H9 (cell line): ENCODE results near the gene GATA2. TPM values are rescaled to one million over a fixed set of nuclear protein-coding genes. Genes with fewer than 3 reads are reported as not detected.

ENCODE experiments used
- DNase-seq: peaks from one replicate; pipeline ENCODE4 v3.0.0-alpha.2; 2017
- H2AFZ ChIP-seq: one replicate; pipeline ENCODE4 v1.6.1; 2013; ENCODE audit warnings: mild to moderate bottlenecking, low read length, control low read depth, moderate library complexity
- H2AK5ac ChIP-seq: 2 replicates; pipeline ENCODE4 v1.6.1; 2013; ENCODE audit warnings: low read length, control low read depth, mixed read lengths; ENCODE audit not compliant: insufficient read length
- H2BK120ac ChIP-seq: one replicate; pipeline ENCODE4 v1.6.1; 2013; ENCODE audit warnings: low read depth, mild to moderate bottlenecking, low read length, control low read depth, inconsistent platforms; ENCODE audit not compliant: poor library complexity, severe bottlenecking
- H2BK12ac ChIP-seq: 2 replicates; pipeline ENCODE4 v1.6.1; 2013; ENCODE audit warnings: low read length, control low read depth, mixed read lengths, low read depth; ENCODE audit not compliant: insufficient read length
- H2BK15ac ChIP-seq: 2 replicates; pipeline ENCODE4 v1.6.1; 2013; ENCODE audit warnings: low read depth, low read length, control low read depth
- H2BK20ac ChIP-seq: one replicate; pipeline ENCODE4 v1.6.1; 2013; ENCODE audit warnings: low read depth, mild to moderate bottlenecking, low read length, control low read depth, inconsistent platforms; ENCODE audit not compliant: poor library complexity, severe bottlenecking
- H2BK5ac ChIP-seq: 2 replicates; pipeline ENCODE4 v1.6.1; 2013; ENCODE audit warnings: low read length, control low read depth, mixed read lengths; ENCODE audit not compliant: insufficient read length
- H3K14ac ChIP-seq: 2 replicates; pipeline ENCODE4 v1.6.1; 2013; ENCODE audit warnings: low read length, control low read depth; ENCODE audit not compliant: insufficient read depth
- H3K18ac ChIP-seq: 2 replicates; pipeline ENCODE4 v1.6.1; 2013; ENCODE audit warnings: low read depth, mild to moderate bottlenecking, mixed read lengths, low read length, control low read depth; ENCODE audit not compliant: insufficient read length
- H3K23ac ChIP-seq: 2 replicates; pipeline ENCODE4 v1.6.1; 2013; ENCODE audit warnings: low read length, control low read depth, mixed read lengths, low read depth; ENCODE audit not compliant: insufficient read length
- H3K23me2 ChIP-seq: 2 replicates; pipeline ENCODE4 v1.6.1; 2013; ENCODE audit warnings: low read depth, mild to moderate bottlenecking, mixed read lengths, low read length, control low read depth; ENCODE audit not compliant: insufficient read length, poor library complexity, severe bottlenecking
- H3K27ac ChIP-seq: 2 replicates; pipeline ENCODE4 v1.5.1; 2013; ENCODE audit warnings: low read length, control low read depth, mixed read lengths, low read depth; ENCODE audit not compliant: insufficient read length
- H3K27me3 ChIP-seq: 2 replicates; pipeline ENCODE4 v1.6.1; 2013; ENCODE audit warnings: low read length, control low read depth, inconsistent platforms; ENCODE audit not compliant: insufficient read depth
- H3K4ac ChIP-seq: 2 replicates; pipeline ENCODE4 v1.6.1; 2013; ENCODE audit warnings: low read depth, mild to moderate bottlenecking, control low read depth, inconsistent platforms, low read length, moderate library complexity
- H3K4me1 ChIP-seq: 2 replicates; pipeline ENCODE4 v1.6.1; 2013; ENCODE audit warnings: low read length, control low read depth, inconsistent platforms; ENCODE audit not compliant: insufficient read depth
- H3K4me2 ChIP-seq: 2 replicates; pipeline ENCODE4 v1.6.1; 2013; ENCODE audit warnings: low read length, control low read depth, mixed read lengths; ENCODE audit not compliant: insufficient read length, insufficient read depth
- H3K56ac ChIP-seq: 2 replicates; pipeline ENCODE4 v1.6.1; 2013; ENCODE audit warnings: low read depth, mild to moderate bottlenecking, mixed read lengths, low read length, control low read depth; ENCODE audit not compliant: insufficient read length
- H3K79me1 ChIP-seq: 2 replicates; pipeline ENCODE4 v1.6.1; 2013; ENCODE audit warnings: low read depth, mild to moderate bottlenecking, moderate library complexity, low read length, control low read depth, inconsistent platforms; ENCODE audit not compliant: insufficient read depth, poor library complexity, severe bottlenecking
- H3K79me2 ChIP-seq: 2 replicates; pipeline ENCODE4 v1.6.1; 2013; ENCODE audit warnings: low read length, control low read depth, inconsistent platforms; ENCODE audit not compliant: insufficient read depth
- H3K9ac ChIP-seq: 2 replicates; pipeline ENCODE4 v1.6.1; 2013; ENCODE audit warnings: low read length, control low read depth, mixed read lengths; ENCODE audit not compliant: insufficient read length; ENCODE audit errors: extremely low read depth
- H3K9me3 ChIP-seq: one replicate; pipeline ENCODE4 v1.6.1; 2013; ENCODE audit warnings: low read depth, low read length, inconsistent platforms; ENCODE audit not compliant: control insufficient read depth
- H3T11ph ChIP-seq: one replicate; pipeline ENCODE4 v1.6.1; 2013; ENCODE audit warnings: mild to moderate bottlenecking, low read length, control low read depth, inconsistent platforms
- H4K20me1 ChIP-seq: one replicate; pipeline ENCODE4 v1.6.1; 2013; ENCODE audit not compliant: control insufficient read depth, insufficient read length, insufficient read depth
- H4K5ac ChIP-seq: 2 replicates; pipeline ENCODE4 v1.6.1; 2013; ENCODE audit warnings: low read depth, mild to moderate bottlenecking, mixed read lengths, low read length, control low read depth; ENCODE audit not compliant: insufficient read length
- H4K8ac ChIP-seq: replicated peaks from 2 replicates; pipeline ENCODE4 v1.6.1; 2013; ENCODE audit warnings: low read length, control low read depth, mixed read lengths, low read depth; ENCODE audit not compliant: insufficient read length
- H4K91ac ChIP-seq: 2 replicates; pipeline ENCODE4 v1.6.1; 2013; ENCODE audit warnings: low read depth, mild to moderate bottlenecking, moderate library complexity, mixed read lengths, low read length, control low read depth; ENCODE audit not compliant: insufficient read length
- H3K27ac Mint-ChIP-seq, 3 experiments: 2 replicates in 2 of 3; 3 replicates in 1 of 3; pipeline ENCODE4 v1.8.0; 2020 to 2021; ENCODE audit warnings: mixed read lengths in 3 of 3, mild to moderate bottlenecking in 1 of 3, moderate library complexity in 1 of 3
- H3K27me3 Mint-ChIP-seq: 2 replicates; pipeline ENCODE4 v1.8.0; 2021; ENCODE audit warnings: low read depth, mild to moderate bottlenecking, moderate library complexity, mixed read lengths
- H3K36me3 Mint-ChIP-seq, 3 experiments: 2 replicates in 2 of 3; 3 replicates in 1 of 3; pipeline ENCODE4 v1.8.0; 2020 to 2021; ENCODE audit warnings: low read depth in 3 of 3, mixed read lengths in 3 of 3; ENCODE audit not compliant: insufficient read depth in 1 of 3
- H3K4me1 Mint-ChIP-seq, 2 experiments: 2 replicates each; pipeline ENCODE4 v1.8.0; 2020; ENCODE audit warnings: mixed read lengths in 2 of 2
- H3K4me3 Mint-ChIP-seq, 2 experiments: 2 replicates in 1 of 2; 3 replicates in 1 of 2; pipeline ENCODE4 v1.8.0; 2020 to 2021; ENCODE audit warnings: mild to moderate bottlenecking in 2 of 2, mixed read lengths in 2 of 2, moderate library complexity in 1 of 2
- H3K9me3 Mint-ChIP-seq, 2 experiments: 2 replicates in 1 of 2; 3 replicates in 1 of 2; pipeline ENCODE4 v1.8.0; 2020; ENCODE audit warnings: mild to moderate bottlenecking in 2 of 2, mixed read lengths in 2 of 2, moderate library complexity in 1 of 2
- WGBS: extraction: QIAGEN DNeasy Blood & Tissue Kit; methylation state at CpG from one replicate; pipeline ENCODE4 v1.1.7; 2013; ENCODE audit warnings: missing lambda C conversion rate, low lambda C conversion rate, mixed read lengths; ENCODE audit not compliant: insufficient read length; ENCODE audit errors: extremely low coverage; 5-methylcytosine and 5-hydroxymethylcytosine counted together
- total RNA-seq: library from RNA; stranded (reverse); gene quantifications from 2 replicates; pipeline ENCODE4 v1.2.1, GENCODE V29; 2021
- TF ChIP-seq, protein P1 (sequence below): fragments of 200-600 bp; sonication (generic); conservative IDR thresholded peaks from 3 replicates; pipeline ENCODE4 v1.8.0; 2021; ENCODE audit warnings: antibody characterized with exemption, mild to moderate bottlenecking

GATA2 gene
- total RNA-seq, 1 experiment from 2014 or later: 1.9 TPM

DNA sequence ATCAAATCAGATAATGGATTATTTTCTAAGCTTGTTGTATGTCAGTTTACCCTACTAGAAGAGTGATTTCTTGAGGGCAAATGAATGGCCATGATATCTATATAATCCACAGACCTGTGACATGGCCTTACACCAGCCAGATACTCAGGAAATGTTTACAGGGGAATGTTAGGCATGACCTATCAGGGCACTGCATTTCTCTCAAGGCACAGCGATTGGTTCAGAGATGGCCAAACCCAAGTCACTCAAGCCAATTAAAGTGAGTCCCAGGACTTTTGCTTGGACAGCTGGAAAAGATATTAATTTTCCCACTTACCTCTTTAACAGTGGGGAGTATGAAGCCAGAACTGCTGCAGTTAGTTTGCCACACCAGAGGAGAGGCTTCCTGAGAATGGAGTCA is 28.7 kb upstream of the GATA2 start:
- H2BK20ac ChIP-seq: no peak overlapping the region
- H2AK5ac ChIP-seq: no peak overlapping the region
- no peaks in the 10 kb centered on the region for H4K20me1 ChIP-seq
- H2BK12ac ChIP-seq: no peak overlapping the region
- no peak overlapping the region for H2BK120ac ChIP-seq
- H3K79me1 ChIP-seq: no peaks in the 10 kb centered on the region
- H3K9me3 ChIP-seq: no peaks in the 10 kb centered on the region
- H3K4me1 ChIP-seq: no peaks in the 10 kb centered on the region
- H3T11ph ChIP-seq: no peak overlapping the region
- no peak overlapping the region for H3K9ac ChIP-seq
- H3K27ac ChIP-seq: no peak overlapping the region
- H3K18ac ChIP-seq: no peak overlapping the region
- no peak overlapping the region for H2AFZ ChIP-seq
- H3K4me3 Mint-ChIP-seq: no peak overlapping the region
- H4K8ac ChIP-seq: no peak overlapping the region
- no peak overlapping the region for H2BK5ac ChIP-seq
- H3K23ac ChIP-seq: no peak overlapping the region
- no peak overlapping the region for H4K91ac ChIP-seq
- TF ChIP-seq, protein P1, sequence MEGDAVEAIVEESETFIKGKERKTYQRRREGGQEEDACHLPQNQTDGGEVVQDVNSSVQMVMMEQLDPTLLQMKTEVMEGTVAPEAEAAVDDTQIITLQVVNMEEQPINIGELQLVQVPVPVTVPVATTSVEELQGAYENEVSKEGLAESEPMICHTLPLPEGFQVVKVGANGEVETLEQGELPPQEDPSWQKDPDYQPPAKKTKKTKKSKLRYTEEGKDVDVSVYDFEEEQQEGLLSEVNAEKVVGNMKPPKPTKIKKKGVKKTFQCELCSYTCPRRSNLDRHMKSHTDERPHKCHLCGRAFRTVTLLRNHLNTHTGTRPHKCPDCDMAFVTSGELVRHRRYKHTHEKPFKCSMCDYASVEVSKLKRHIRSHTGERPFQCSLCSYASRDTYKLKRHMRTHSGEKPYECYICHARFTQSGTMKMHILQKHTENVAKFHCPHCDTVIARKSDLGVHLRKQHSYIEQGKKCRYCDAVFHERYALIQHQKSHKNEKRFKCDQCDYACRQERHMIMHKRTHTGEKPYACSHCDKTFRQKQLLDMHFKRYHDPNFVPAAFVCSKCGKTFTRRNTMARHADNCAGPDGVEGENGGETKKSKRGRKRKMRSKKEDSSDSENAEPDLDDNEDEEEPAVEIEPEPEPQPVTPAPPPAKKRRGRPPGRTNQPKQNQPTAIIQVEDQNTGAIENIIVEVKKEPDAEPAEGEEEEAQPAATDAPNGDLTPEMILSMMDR: no peak
- no peaks in the 10 kb centered on the region for H3K4me1 Mint-ChIP-seq
- no peak overlapping the region for H3K4ac ChIP-seq
- peak; percentile 14 for DNase-seq
- WGBS: no CpG with 5 or more reads among the region's 1 CpG
- H3K14ac ChIP-seq: no peak overlapping the region
- no peak overlapping the region for H3K27ac Mint-ChIP-seq
- H3K36me3 Mint-ChIP-seq: no peaks in the 10 kb centered on the region
- no peaks in the 10 kb centered on the region for H3K79me2 ChIP-seq
- no peak overlapping the region for H3K56ac ChIP-seq
- no peak overlapping the region for H4K5ac ChIP-seq
- peaks cover 54% of the 10 kb centered on the region for H3K27me3 Mint-ChIP-seq
- no peak overlapping the region for H3K4me2 ChIP-seq
- H3K9me3 Mint-ChIP-seq: no peaks in the 10 kb centered on the region
- no peak overlapping the region for H2BK15ac ChIP-seq
- no peaks in the 10 kb centered on the region for H3K23me2 ChIP-seq
- H3K27me3 ChIP-seq: no peaks in the 10 kb centered on the region
